ENCODE results near the gene MAP3K7.

Gene MAP3K7

GRCh38 chr6:90485635-90486277 lies 101.1 kb downstream of the MAP3K7 start:
- no peak overlapping the region for H3K4me3 ChIP-seq (ENCODE audit: low read depth, low read length)

GRCh38 chr6:90484903-90485302 lies 102.0 kb downstream of the MAP3K7 start:
- H3K4me3 ChIP-seq (ENCODE audit: low read depth, low read length): no peak overlapping the region

GRCh38 chr6:90484385-90484784 lies 102.5 kb downstream of the MAP3K7 start:
- H3K4me3 ChIP-seq (ENCODE audit: low read depth, low read length): no peak overlapping the region

GRCh38 chr6:90483956-90484355 lies 102.9 kb downstream of the MAP3K7 start:
- no peak overlapping the region for H3K4me3 ChIP-seq (ENCODE audit: low read depth, low read length)

DNA sequence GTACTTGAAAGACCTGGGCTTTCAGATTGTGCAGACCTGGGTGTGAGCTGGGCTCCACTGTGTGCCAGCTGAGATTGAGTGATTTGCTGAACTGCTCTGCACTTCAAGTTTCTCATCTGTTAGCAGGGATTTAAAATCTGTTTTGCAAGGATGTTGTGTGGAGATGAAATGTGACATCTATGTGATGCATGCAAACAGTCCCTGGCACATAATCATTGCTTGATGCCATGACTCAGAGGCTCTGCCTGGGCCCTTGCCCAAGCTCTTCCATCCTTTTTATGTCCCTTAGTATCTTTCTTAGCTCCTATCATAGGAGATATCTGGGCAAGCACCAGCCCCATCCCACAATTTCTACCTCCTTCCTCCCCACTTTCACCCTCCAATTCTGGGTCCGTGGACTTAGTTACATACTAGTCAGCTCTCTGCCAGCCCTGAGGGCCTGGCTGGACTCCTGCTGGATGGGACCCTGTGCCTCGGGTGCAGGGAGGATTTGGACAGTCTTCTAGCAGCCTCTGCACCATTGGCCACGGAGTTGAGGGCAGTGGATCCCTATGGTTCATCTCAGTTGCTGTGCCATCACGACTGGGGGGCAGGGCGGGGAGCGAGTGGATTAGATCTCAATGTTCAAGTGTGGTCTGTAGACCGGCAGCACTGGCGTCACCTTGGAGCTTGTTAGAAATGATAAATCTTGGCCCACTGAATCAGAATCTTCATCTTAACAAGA lies 103.6 kb downstream of the MAP3K7 start:
- no peak overlapping the region for H3K4me3 ChIP-seq (ENCODE audit: low read depth, low read length)

DNA sequence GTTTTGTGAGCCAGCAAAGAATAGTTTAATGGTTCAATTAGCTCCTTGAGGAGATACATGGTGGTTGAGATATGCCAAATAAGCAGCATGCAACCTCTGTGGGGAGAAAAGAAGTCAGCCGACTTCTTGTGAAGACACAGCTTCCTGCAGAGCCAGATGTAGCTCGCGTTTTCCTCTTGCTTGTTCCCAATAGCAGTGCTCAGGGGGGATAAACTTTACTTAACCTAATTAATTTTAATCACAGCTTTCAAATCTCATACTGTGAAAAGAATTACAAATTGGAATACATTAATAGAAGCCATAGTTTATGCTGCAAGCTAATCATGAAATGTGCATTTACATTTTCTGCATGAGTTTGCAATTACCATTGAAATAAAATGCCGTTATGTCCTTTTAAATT lies 106.2 kb downstream of the MAP3K7 start:
- no peak overlapping the region for H3K4me3 ChIP-seq (ENCODE audit: low read depth, low read length)

DNA sequence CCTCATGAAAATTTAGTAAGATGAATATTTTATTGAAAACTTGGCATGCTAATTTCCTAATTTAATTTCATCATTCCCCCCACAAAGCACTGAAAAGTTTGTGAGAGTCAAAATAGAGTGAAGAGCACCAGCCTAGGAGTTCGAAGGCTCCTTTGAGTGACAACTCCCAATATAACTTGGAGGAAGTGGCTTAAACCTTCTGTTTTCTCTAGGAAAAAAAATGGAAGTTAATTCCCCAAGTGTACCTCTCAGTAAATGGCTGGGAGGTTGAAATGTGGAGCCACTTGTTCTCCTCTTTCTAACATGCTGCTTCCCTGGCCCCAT lies 107.3 kb downstream of the MAP3K7 start:
- no peak overlapping the region for H3K4me3 ChIP-seq (ENCODE audit: low read depth, low read length)

- no peak overlapping the region for H3K4me3 ChIP-seq (ENCODE audit: low read depth, low read length)
Measured at GRCh38 chr6:90478789-90479602, 107.9 kb downstream of the MAP3K7 start.

GRCh38 chr6:90478278-90478677 lies 108.6 kb downstream of the MAP3K7 start:
- H3K4me3 ChIP-seq (ENCODE audit: low read depth, low read length): no peak overlapping the region

DNA sequence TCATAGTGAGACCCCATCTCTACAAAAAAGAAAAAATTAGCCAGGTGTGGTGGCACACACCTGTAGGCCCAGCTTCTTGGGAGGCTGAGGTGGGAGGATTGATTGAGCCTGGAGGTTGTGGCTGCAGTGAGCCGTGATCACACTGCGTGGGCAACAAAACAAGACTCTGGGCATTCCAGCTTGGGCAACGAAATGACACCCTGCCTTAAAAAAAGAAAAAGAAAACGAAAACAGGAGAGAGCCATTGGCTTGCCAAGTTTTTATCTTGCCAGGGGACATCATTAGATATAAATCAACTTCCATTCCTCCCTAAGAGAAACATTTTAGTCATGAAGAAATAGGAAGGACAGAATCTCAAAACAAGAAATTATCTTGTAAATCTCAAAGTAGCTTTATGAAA lies 109.5 kb downstream of the MAP3K7 start:
- H3K4me3 ChIP-seq (ENCODE audit: low read depth, low read length): no peak overlapping the region

GRCh38 chr6:90472716-90473115 lies 114.2 kb downstream of the MAP3K7 start:
- no peak overlapping the region for H3K4me3 ChIP-seq (ENCODE audit: low read depth, low read length)

GRCh38 chr6:90471263-90471662 lies 115.6 kb downstream of the MAP3K7 start:
- no peak overlapping the region for H3K4me3 ChIP-seq (ENCODE audit: low read depth, low read length)

DNA sequence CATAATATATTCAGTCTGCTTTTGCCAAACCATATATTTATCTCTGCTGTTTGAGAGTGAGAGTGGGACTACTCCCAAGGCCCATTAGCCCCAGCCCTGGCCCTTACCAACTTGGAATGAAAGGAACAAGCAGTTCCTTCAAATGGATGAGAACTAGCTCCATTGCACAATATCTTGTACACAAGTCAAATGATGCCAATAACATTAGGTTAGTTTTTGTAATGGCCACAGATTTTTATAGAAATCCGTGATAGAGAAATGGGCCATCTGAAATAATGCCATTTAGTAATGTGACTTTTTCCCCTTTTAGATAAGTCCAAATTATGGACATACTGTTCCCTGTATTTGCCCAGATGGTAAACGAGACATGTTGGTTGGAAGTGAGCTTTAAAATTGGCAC lies 117.0 kb downstream of the MAP3K7 start:
- H3K4me3 ChIP-seq (ENCODE audit: low read depth, low read length): no peak overlapping the region

- no peak overlapping the region for H3K4me3 ChIP-seq (ENCODE audit: low read depth, low read length)
Measured at GRCh38 chr6:90468859-90469258, 118.0 kb downstream of the MAP3K7 start.

GRCh38 chr6:90468080-90468479 lies 118.8 kb downstream of the MAP3K7 start:
- no peak overlapping the region for H3K4me3 ChIP-seq (ENCODE audit: low read depth, low read length)

GRCh38 chr6:90467546-90467945 lies 119.3 kb downstream of the MAP3K7 start:
- no peak overlapping the region for H3K4me3 ChIP-seq (ENCODE audit: low read depth, low read length)

GRCh38 chr6:90466154-90466940 lies 120.5 kb downstream of the MAP3K7 start:
- no peak overlapping the region for H3K4me3 ChIP-seq (ENCODE audit: low read depth, low read length)

DNA sequence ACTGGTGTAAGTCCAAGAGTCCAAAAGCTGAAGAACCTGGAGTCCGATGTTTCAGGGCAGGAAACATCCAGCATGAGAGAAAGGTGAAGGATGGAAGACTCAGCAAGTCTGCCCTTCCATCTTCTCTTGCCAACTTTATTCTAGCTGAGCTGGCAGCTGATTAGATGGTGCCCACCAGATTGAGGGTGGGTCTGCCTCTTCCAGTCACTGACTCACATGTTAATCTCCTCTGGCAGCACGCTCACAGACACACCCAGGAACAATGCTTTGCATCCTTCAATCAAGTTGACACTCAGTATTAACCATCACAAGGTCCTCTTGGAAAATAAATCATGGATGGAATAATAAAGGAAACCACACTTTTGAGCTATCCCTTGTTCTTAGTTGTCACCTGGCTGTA lies 121.2 kb downstream of the MAP3K7 start:
- H3K4me3 ChIP-seq (ENCODE audit: low read depth, low read length): no peak overlapping the region

- H3K4me3 ChIP-seq (ENCODE audit: low read depth, low read length): no peak overlapping the region
Measured at GRCh38 chr6:90464507-90464906, 122.4 kb downstream of the MAP3K7 start.

DNA sequence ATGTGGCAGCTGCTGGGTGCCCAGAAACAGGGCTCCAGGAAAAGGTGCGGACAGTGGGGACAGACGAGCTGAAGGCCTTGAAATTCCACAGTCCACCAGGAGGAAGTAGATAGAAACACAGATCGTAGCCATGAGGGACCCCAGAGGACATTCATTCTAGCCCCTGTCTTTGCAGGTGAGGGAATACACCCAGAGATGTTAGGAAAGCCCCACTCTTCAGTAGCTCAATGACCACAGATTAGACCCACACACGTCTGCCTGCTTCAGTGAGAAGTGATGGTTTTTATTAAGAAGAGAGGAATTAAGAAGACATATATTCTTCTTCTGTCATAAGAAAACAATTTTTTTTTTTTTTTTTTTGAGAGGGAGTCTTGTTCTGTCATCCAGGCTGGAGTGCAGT lies 123.0 kb downstream of the MAP3K7 start:
- H3K4me3 ChIP-seq (ENCODE audit: low read depth, low read length): no peak overlapping the region

Data from iPS-11a (cell line).